Gastroesophageal sphincter (tissue), 4 donors: ENCODE data around the gene DHRSX. TPM values are rescaled to one million over a fixed set of nuclear protein-coding genes. Genes with fewer than 3 reads are reported as not detected.
A peak's percentile ranks its signal among the peaks of the same experiment; 100 is the strongest.
"Not testable (repeated sequence)": the region's sequence is repeated elsewhere in the genome, so short reads cannot be mapped to it uniquely, and the experiment has no call there.

ENCODE experiments used
- ATAC-seq: fragments of 150-250 bp; one replicate; pipeline ENCODE4 v1.9.1; 2016; ENCODE audit warnings: mild to moderate bottlenecking, moderate library complexity
- H3K27ac ChIP-seq, 4 donors: fragments of 200-600 bp; sonication (generic) in 3 of 4; 1 replicate in 3 of 4; 2 replicates in 1 of 4; pipeline ENCODE4 v1.5.1; 2016 to 2019
- H3K27me3 ChIP-seq: fragments of 200-600 bp; sonication (generic); one replicate; pipeline ENCODE4 v1.5.1; 2019
- H3K36me3 ChIP-seq, 2 donors: fragments of 200-600 bp; sonication (generic); one replicate each; pipeline ENCODE4 v1.5.1; 2019; ENCODE audit warnings: control low read depth in 1 of 2
- H3K4me1 ChIP-seq, 3 donors: fragments of 200-600 bp; sonication (generic); 1 replicate in 2 of 3; 2 replicates in 1 of 3; pipeline ENCODE4 v1.5.1; 2016 to 2019; ENCODE audit warnings: control low read depth in 2 of 3
- H3K4me3 ChIP-seq, 2 donors: fragments of 200-600 bp; sonication (generic); one replicate each; pipeline ENCODE4 v1.5.1; 2019; ENCODE audit warnings: mild to moderate bottlenecking in 1 of 2, moderate library complexity in 1 of 2
- H3K9me3 ChIP-seq, 3 donors: fragments of 200-600 bp; sonication (generic); one replicate each; pipeline ENCODE4 v1.5.1; 2017 to 2019; ENCODE audit warnings: control low read depth in 2 of 3
- CTCF ChIP-seq, 4 experiments: fragments of 200-600 bp in 2 of 4; fragments of 450-650 bp in 2 of 4; sonication (generic) in 1 of 4; IDR thresholded peaks; one replicate each; pipeline ENCODE4 v1.5.1; 2017 to 2019; ENCODE audit warnings: antibody characterized with exemption in 4 of 4, mild to moderate bottlenecking in 2 of 4, moderate library complexity in 2 of 4
- EP300 ChIP-seq: sonication (generic); formaldehyde crosslinking; IDR thresholded peaks from one replicate; pipeline ENCODE4 v1.6.1; 2017; ENCODE audit warnings: antibody characterized with exemption, mild to moderate bottlenecking
- POLR2A ChIP-seq, 2 donors: fragments of 450-650 bp; IDR thresholded peaks; one replicate each; pipeline ENCODE4 v1.6.1; 2017; ENCODE audit warnings: antibody characterized with exemption in 2 of 2, mild to moderate bottlenecking in 2 of 2, moderate library complexity in 1 of 2
- POLR2AphosphoS5 ChIP-seq: sonication (generic); formaldehyde crosslinking; IDR thresholded peaks from one replicate; pipeline ENCODE4 v1.6.1; 2017; ENCODE audit warnings: antibody characterized with exemption
- WGBS, 2 donors: methylation state at CpG; one replicate each; pipeline ENCODE4 v1.1.5; 2018; ENCODE audit warnings: low coverage in 1 of 2; 5-methylcytosine and 5-hydroxymethylcytosine counted together
- total RNA-seq, 4 donors: library from RNA; depleted of rRNA; stranded (reverse); fragments of >200 nt; gene quantifications; one replicate each; pipeline ENCODE4 v1.1.0, GENCODE V29; 2016

Gene DHRSX
- total RNA-seq, 4 donors from 2014 or later = 16.8 to 26.3 (median 21.1) TPM

DNA sequence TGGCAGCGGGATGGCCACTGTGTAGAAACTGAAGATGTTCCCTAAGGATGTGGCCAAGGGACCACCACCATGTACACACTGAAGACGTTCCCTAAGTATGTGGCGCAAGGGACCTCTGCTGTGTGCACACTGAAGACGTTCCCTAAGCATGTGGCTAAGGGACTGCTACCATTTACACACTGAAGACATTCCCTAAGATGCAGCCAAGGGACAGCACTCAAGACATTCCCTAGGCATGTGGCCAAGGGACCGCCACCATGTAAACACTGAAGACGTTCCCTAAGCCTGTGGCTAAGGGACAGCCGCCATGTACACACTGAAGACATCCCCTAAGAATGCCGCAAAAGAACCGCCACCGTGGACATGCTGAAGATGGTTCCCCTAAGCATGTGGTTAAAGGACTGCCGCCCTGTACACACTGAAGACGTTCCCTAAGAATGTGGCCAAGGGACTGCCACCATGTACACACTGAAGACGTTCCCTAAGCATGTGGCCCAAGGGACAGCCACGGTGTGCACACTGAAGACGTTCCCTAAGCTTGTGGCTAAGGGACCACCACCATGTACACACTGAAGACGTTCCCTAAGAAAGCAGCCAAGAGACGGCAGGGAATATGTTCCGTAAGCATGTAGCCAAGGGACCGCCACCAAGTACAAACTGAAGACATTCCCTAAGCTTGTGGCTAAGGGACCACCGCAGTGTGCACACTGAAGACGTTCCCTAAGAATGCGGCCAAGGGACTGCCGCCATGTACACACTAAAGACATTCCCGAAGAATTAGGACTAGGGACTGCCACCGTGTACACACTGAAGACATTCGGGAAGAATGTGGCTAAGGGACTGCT is 43.3 kb downstream of the DHRSX start:
- no peak for TF ChIP-seq POLR2A (IDR thresholded peaks at IDR 0.05)
- TF ChIP-seq EP300 = no peak
- TF ChIP-seq CTCF (IDR thresholded peaks at IDR 0.05) = no peak
- TF ChIP-seq POLR2AphosphoS5 = no peak
- 82 to 90% methylated on average over 3 to 15 of the region's 26 CpGs for WGBS, 2 donors
- H3K36me3 ChIP-seq = no peaks in the 10 kb centered on the region
- ATAC-seq = no peak
- no peaks in the 10 kb centered on the region for H3K9me3 ChIP-seq
- H3K27me3 ChIP-seq = no peaks in the 10 kb centered on the region
- H3K4me3 ChIP-seq = no peak overlapping the region
- no peak overlapping the region for H3K27ac ChIP-seq
- peaks cover 0 to 14% (median 0%) of the 10 kb centered on the region in 3 donors for H3K4me1 ChIP-seq

GRCh38 chrX:2456091-2456490 is 44.7 kb downstream of the DHRSX start:
- WGBS, 2 donors = 87% methylated on average over 4 of the region's 8 CpGs; no CpG with 5 or more reads in 1 of the 2 donors
- H3K9me3 ChIP-seq, H3K27ac ChIP-seq, ATAC-seq, H3K27me3 ChIP-seq, H3K4me3 ChIP-seq, H3K36me3 ChIP-seq: not testable (repeated sequence)
- peaks cover 0 to 13% (median 0%) of the 10 kb centered on the region in 3 donors for H3K4me1 ChIP-seq

DNA sequence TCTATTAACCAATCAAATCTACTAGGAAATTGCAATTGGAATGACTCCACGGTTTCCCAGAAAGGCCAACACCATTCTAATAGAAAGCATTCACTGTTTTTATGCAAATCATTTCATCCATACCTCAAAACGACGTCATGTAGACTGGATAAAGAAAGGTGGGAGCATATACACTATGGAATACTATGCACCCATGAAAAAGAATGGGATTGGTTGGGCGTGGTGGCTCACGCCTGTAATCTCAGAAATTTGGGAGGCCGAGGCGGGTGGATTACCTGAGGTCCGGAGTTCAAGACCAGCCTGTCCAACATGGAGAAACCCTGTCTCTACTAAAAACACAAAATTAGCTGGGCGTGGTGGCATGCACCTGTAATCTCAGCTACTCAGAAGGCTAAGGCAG is 46.2 kb downstream of the DHRSX start:
- 93 to 99% methylated on average over 9 of the region's 9 CpGs for WGBS, 2 donors
- peaks cover 0 to 23% (median 0%) of the 10 kb centered on the region in 3 donors for H3K4me1 ChIP-seq
- not testable (repeated sequence) for H3K27me3 ChIP-seq, H3K27ac ChIP-seq, H3K4me3 ChIP-seq, H3K9me3 ChIP-seq, ATAC-seq, H3K36me3 ChIP-seq

DNA sequence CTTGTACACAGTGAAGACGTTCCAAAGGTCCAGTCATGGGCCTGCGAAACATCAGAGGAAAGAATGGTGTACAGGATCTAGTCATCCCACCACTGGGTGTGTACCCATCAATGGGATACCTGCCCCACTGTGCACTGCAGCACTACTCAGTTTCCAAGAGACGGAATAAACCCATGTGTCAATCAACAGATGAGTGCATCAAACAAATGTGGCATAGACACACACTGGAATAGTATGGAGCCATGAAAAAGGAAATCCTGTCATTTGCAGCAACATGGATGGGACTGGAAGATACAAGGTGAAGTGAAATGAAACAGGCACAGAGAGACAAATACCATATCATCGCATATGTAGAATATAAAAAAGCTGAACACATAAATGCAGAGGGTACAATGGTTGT is 48.0 kb downstream of the DHRSX start:
- no peaks in the 10 kb centered on the region for H3K36me3 ChIP-seq
- H3K27ac ChIP-seq = no peak overlapping the region
- peaks cover 0 to 23% (median 0%) of the 10 kb centered on the region in 3 donors for H3K4me1 ChIP-seq
- no peak for ATAC-seq
- no peak overlapping the region for H3K4me3 ChIP-seq
- TF ChIP-seq CTCF (IDR thresholded peaks at IDR 0.05) = no peak
- TF ChIP-seq POLR2AphosphoS5 = no peak
- no peak for TF ChIP-seq EP300
- no peak for TF ChIP-seq POLR2A (IDR thresholded peaks at IDR 0.05)
- 90 to 92% methylated on average over 1 to 2 of the region's 4 CpGs for WGBS, 2 donors
- H3K9me3 ChIP-seq = no peaks in the 10 kb centered on the region
- no peaks in the 10 kb centered on the region for H3K27me3 ChIP-seq

- 80 to 91% methylated on average over 8 of the region's 22 CpGs for WGBS, 2 donors
Measured at GRCh38 chrX:2452317-2452784, 48.4 kb downstream of the DHRSX start.

DNA sequence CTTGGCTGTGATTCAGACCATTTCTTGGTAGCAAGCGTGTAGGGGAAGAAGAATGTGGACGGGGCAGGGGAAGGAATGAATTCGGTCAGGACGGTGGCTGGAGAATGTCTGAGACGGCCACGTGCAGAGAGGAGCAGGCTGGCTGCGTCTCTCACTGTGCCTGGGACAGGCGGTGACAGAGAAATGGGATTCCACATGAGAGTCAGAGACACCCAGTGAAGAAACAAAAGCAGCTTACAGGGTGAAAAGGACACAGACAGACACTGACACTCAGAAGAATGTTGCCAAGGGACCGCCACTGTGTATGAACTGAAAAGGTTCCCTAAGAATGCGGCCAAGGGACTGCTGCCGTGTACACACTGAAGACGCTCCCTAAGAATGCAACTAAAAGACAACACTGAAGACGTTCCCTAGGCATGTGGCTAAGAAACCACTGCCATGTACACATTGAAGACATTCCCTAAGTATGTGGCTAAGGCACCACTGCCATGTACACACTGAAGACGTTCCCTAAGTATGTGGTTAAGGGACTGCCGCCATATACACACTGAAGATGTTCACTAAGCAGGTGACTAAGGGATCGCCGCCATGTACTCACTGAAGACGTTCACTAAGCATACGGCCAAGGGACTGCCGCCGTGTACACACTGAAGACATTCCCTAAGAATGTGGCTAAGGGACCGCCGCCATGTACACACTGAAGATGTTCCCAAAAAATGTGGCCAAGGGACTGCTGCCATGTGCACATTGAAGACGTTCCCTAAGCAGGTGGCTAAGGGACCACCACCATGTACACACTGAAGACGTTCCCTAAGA is 49.1 kb downstream of the DHRSX start:
- TF ChIP-seq POLR2AphosphoS5 (peak; percentile 31), POLR2A (IDR thresholded peaks at IDR 0.05) (no peak)
- H3K9me3 ChIP-seq = no peaks in the 10 kb centered on the region
- H3K4me3 ChIP-seq = no peak overlapping the region
- H3K4me1 ChIP-seq = peaks cover 0 to 23% (median 0%) of the 10 kb centered on the region in 3 donors
- H3K27ac ChIP-seq = no peak overlapping the region
- WGBS, 2 donors = 23 to 27% methylated on average over 14 to 15 of the region's 25 CpGs
- no peak for ATAC-seq
- H3K36me3 ChIP-seq = peaks cover 0 to 4% of the 10 kb centered on the region in 2 donors
- no peaks in the 10 kb centered on the region for H3K27me3 ChIP-seq

More at GRCh38 chrX:2452317-2452784, 48.4 kb downstream of the DHRSX start:
- no peaks in the 10 kb centered on the region for H3K9me3 ChIP-seq
- no peak overlapping the region for H3K4me3 ChIP-seq
- TF ChIP-seq POLR2AphosphoS5 (no peak), POLR2A (IDR thresholded peaks at IDR 0.05) (no peak)
- H3K27me3 ChIP-seq = no peaks in the 10 kb centered on the region
- H3K4me1 ChIP-seq = peaks cover 0 to 23% (median 0%) of the 10 kb centered on the region in 3 donors
- H3K27ac ChIP-seq = no peak overlapping the region
- H3K36me3 ChIP-seq = peaks cover 0 to 2% of the 10 kb centered on the region in 2 donors
- ATAC-seq = no peak
